Adrenal gland (tissue), 5 donors: Measurements from ENCODE around the gene GANC.

Source experiments
- POLR2A ChIP-seq, 2 donors: fragments of 450-650 bp; IDR thresholded peaks; one replicate each; pipeline ENCODE4 v1.6.1; 2017; ENCODE audit warnings: antibody characterized with exemption in 2 of 2, mild to moderate bottlenecking in 2 of 2, moderate library complexity in 1 of 2
- TF ChIP-seq, protein P1 (sequence below), 6 experiments: fragments of 450-650 bp in 4 of 6; fragments of 200-600 bp in 2 of 6; sonication (generic) in 1 of 6; IDR thresholded peaks; 1 replicate in 5 of 6; 2 replicates in 1 of 6; pipeline versions ENCODE4 v1.5.1 to v1.8.0; 2016 to 2021; ENCODE audit warnings: antibody characterized with exemption in 6 of 6, mild to moderate bottlenecking in 2 of 6, moderate library complexity in 1 of 6
- donor health status: DM: no; HTN: no; CAD: no.

DNA sequence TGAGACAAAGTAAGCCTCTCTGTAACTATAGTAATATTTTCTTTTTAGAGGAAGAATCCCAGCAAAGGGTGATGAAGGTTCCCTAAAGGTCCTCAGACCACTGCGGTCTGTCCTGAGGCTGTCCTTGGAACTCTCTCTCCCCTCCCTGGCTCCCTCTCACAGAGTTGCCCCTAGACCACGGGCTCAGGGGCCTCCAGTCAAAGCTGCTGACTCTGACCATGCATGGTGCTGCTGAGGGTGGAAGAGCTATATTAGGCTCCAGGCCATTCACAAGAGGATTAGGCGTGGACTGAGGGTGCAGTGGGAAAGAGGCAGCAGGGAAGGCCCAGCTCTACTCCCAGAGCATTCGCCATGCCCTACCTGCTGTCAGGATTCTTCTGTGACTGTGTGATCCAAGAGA, 100.9 kb downstream of the GANC start:
- no peak for TF ChIP-seq POLR2A (IDR thresholded peaks at IDR 0.05)
- TF ChIP-seq, protein P1, sequence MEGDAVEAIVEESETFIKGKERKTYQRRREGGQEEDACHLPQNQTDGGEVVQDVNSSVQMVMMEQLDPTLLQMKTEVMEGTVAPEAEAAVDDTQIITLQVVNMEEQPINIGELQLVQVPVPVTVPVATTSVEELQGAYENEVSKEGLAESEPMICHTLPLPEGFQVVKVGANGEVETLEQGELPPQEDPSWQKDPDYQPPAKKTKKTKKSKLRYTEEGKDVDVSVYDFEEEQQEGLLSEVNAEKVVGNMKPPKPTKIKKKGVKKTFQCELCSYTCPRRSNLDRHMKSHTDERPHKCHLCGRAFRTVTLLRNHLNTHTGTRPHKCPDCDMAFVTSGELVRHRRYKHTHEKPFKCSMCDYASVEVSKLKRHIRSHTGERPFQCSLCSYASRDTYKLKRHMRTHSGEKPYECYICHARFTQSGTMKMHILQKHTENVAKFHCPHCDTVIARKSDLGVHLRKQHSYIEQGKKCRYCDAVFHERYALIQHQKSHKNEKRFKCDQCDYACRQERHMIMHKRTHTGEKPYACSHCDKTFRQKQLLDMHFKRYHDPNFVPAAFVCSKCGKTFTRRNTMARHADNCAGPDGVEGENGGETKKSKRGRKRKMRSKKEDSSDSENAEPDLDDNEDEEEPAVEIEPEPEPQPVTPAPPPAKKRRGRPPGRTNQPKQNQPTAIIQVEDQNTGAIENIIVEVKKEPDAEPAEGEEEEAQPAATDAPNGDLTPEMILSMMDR (IDR thresholded peaks at IDR 0.05) = no peak
